Astrocyte (in vitro differentiated cells and primary cell): ENCODE data around the gene CRNN. TPM values are rescaled to one million over a fixed set of nuclear protein-coding genes. Genes with fewer than 3 reads are reported as not detected.

Experiments
- DNase-seq: peaks from one replicate; pipeline ENCODE4 v3.0.0-alpha.2; 2010; ENCODE audit warnings: low read depth
- FAIRE-seq: peaks from 2 replicates; lab custom pipeline; 2011; peaks lifted over from hg19 to GRCh38; lab: Jason Lieb, UNC
- H2AFZ ChIP-seq: 2 replicates; pipeline ENCODE4 v1.6.0; 2012; ENCODE audit warnings: low read depth, low read length, inconsistent platforms
- H3K27ac ChIP-seq: 2 replicates; pipeline ENCODE4 v1.5.1; 2011; ENCODE audit warnings: low read depth, low read length, inconsistent platforms
- H3K27me3 ChIP-seq: 2 replicates; pipeline ENCODE4 v1.6.0; 2011; ENCODE audit warnings: low read length, inconsistent platforms; ENCODE audit not compliant: insufficient read depth
- H3K36me3 ChIP-seq: 2 replicates; pipeline ENCODE4 v1.5.1; 2011; ENCODE audit warnings: low read length, inconsistent platforms; ENCODE audit not compliant: insufficient read depth
- H3K4me1 ChIP-seq: 2 replicates; pipeline ENCODE4 v1.5.1; 2011; ENCODE audit warnings: low read length, inconsistent platforms; ENCODE audit not compliant: insufficient read depth
- H3K4me2 ChIP-seq: 2 replicates; pipeline ENCODE4 v1.6.0; 2012; ENCODE audit warnings: low read length, inconsistent platforms
- H3K4me3 ChIP-seq: 2 replicates; pipeline ENCODE4 v1.5.1; 2011; ENCODE audit warnings: low read depth, mild to moderate bottlenecking, low read length, inconsistent platforms; ENCODE audit not compliant: insufficient read depth
- H3K79me2 ChIP-seq: 2 replicates; pipeline ENCODE4 v1.6.0; 2012; ENCODE audit warnings: mild to moderate bottlenecking, low read length, inconsistent platforms; ENCODE audit not compliant: insufficient read depth
- H3K9ac ChIP-seq: 2 replicates; pipeline ENCODE4 v1.6.0; 2012; ENCODE audit warnings: mild to moderate bottlenecking, low read length, inconsistent platforms
- H3K9me3 ChIP-seq: 2 replicates; pipeline ENCODE4 v1.5.1; 2012; ENCODE audit warnings: low read depth, mild to moderate bottlenecking, low read length, inconsistent platforms; ENCODE audit not compliant: insufficient read depth
- H4K20me1 ChIP-seq: 2 replicates; pipeline ENCODE4 v1.6.0; 2012; ENCODE audit warnings: low read length, inconsistent platforms; ENCODE audit not compliant: insufficient read depth
- H3K27ac Mint-ChIP-seq: one replicate; pipeline ENCODE4 v1.8.0; 2021; ENCODE audit warnings: mild to moderate bottlenecking, mixed read lengths; ENCODE audit not compliant: unreplicated experiment
- H3K27me3 Mint-ChIP-seq: one replicate; pipeline ENCODE4 v1.8.0; 2021; ENCODE audit warnings: low read depth, mixed read lengths; ENCODE audit not compliant: unreplicated experiment
- H3K36me3 Mint-ChIP-seq: one replicate; pipeline ENCODE4 v1.8.0; 2021; ENCODE audit warnings: low read depth, mixed read lengths; ENCODE audit not compliant: unreplicated experiment
- H3K4me1 Mint-ChIP-seq: one replicate; pipeline ENCODE4 v1.8.0; 2021; ENCODE audit warnings: low read depth, mixed read lengths; ENCODE audit not compliant: unreplicated experiment
- H3K4me3 Mint-ChIP-seq: one replicate; pipeline ENCODE4 v1.8.0; 2021; ENCODE audit warnings: mild to moderate bottlenecking, moderate library complexity, mixed read lengths; ENCODE audit not compliant: unreplicated experiment
- H3K9me3 Mint-ChIP-seq: one replicate; pipeline ENCODE4 v1.8.0; 2021; ENCODE audit warnings: mild to moderate bottlenecking, mixed read lengths; ENCODE audit not compliant: unreplicated experiment
- CTCF ChIP-seq: IDR thresholded peaks from 2 replicates; pipeline ENCODE4 v1.5.1; 2011; ENCODE audit warnings: low read depth, mild to moderate bottlenecking, inconsistent platforms, low read length, moderate library complexity; ENCODE audit not compliant: insufficient read depth
- EZH2 ChIP-seq: IDR thresholded peaks from 2 replicates; pipeline ENCODE4 v1.6.1; 2012; ENCODE audit warnings: mild to moderate bottlenecking, low read length, inconsistent platforms; ENCODE audit not compliant: insufficient read depth
- total RNA-seq: library from RNA; stranded (reverse); gene quantifications from 2 replicates; pipeline ENCODE4 v1.2.1, GENCODE V29; 2021

CRNN gene
- total RNA-seq, 1 donor from 2014 or later, result not detected

- Histone ChIP-seq H3K27me3 (peaks cover 2% of the 10 kb centered on the region), H3K79me2 (no peaks in the 10 kb centered on the region), H2AFZ (no peak overlapping the region), H3K4me2 (no peak overlapping the region), H3K4me3 (no peak overlapping the region), H4K20me1 (no peaks in the 10 kb centered on the region), H3K9me3 (no peaks in the 10 kb centered on the region), H3K4me1 (no peaks in the 10 kb centered on the region), H3K27ac (no peak overlapping the region), H3K36me3 (no peaks in the 10 kb centered on the region), H3K9ac (no peak overlapping the region)
- Mint-ChIP-seq H3K36me3 (no peaks in the 10 kb centered on the region), H3K27ac (no peak overlapping the region), H3K9me3 (no peaks in the 10 kb centered on the region), H3K27me3 (peaks cover 2% of the 10 kb centered on the region), H3K4me1 (no peaks in the 10 kb centered on the region), H3K4me3 (no peak overlapping the region)
- no peak for TF ChIP-seq CTCF
- no peak for TF ChIP-seq EZH2
- DNase-seq (no peak), FAIRE-seq (no peak)
These were observed 46.5 kb upstream of the CRNN start for GRCh38 chr1:152460529-152460899.

GRCh38 chr1:152459596-152460528 lies 45.8 kb upstream of the CRNN start:
- DNase-seq, result peak; percentile 18
- no peak for TF ChIP-seq EZH2
- TF ChIP-seq CTCF, result peak; percentile 76
- Histone ChIP-seq H2AFZ (no peak overlapping the region), H3K36me3 (no peaks in the 10 kb centered on the region), H3K4me3 (no peak overlapping the region), H3K27me3 (peaks cover 2% of the 10 kb centered on the region), H3K79me2 (no peaks in the 10 kb centered on the region), H3K4me1 (no peaks in the 10 kb centered on the region), H3K9me3 (no peaks in the 10 kb centered on the region), H4K20me1 (no peaks in the 10 kb centered on the region), H3K27ac (no peak overlapping the region), H3K9ac (no peak overlapping the region), H3K4me2 (no peak overlapping the region)
- Mint-ChIP-seq H3K27me3 (peaks cover 2% of the 10 kb centered on the region), H3K27ac (no peak overlapping the region), H3K4me1 (no peaks in the 10 kb centered on the region), H3K9me3 (no peaks in the 10 kb centered on the region), H3K4me3 (no peak overlapping the region), H3K36me3 (no peaks in the 10 kb centered on the region)
- no peak for FAIRE-seq
